WTC11 (cell line): ENCODE results near the gene MGAT4D. TPM values are rescaled to one million over a fixed set of nuclear protein-coding genes. Genes with fewer than 3 reads are reported as not detected.

Source experiments
- ATAC-seq: fragments of 200-7000 bp; cut with Tn5 transposase; 2 replicates; pipeline ENCODE4 v1.10.0; 2021; ENCODE audit warnings: mild to moderate bottlenecking, moderate library complexity
- CTCF ChIA-PET: fragments of 300-600 bp; sonication (Branson Sonifier 250); formaldehyde crosslinking; loops from one replicate; lab custom pipeline; 2021; ENCODE audit warnings: antibody characterized with exemption; lab: Charles Lee
- POLR2A ChIA-PET: fragments of 350-600 bp; sonication (Branson Sonifier 250); formaldehyde crosslinking; loops from one replicate; lab custom pipeline; 2021; ENCODE audit warnings: antibody characterized with exemption; lab: Charles Lee
- DNase-seq: peaks from one replicate; pipeline ENCODE4 v3.0.0; 2021; ENCODE audit warnings: low spot score
- H3K27ac Mint-ChIP-seq: 2 replicates; pipeline ENCODE4 v1.8.0; 2021; ENCODE audit warnings: mixed read lengths
- H3K27me3 Mint-ChIP-seq: 2 replicates; pipeline ENCODE4 v1.8.0; 2021; ENCODE audit warnings: low read depth, mild to moderate bottlenecking, moderate library complexity, mixed read lengths
- H3K36me3 Mint-ChIP-seq: 2 replicates; pipeline ENCODE4 v1.8.0; 2021; ENCODE audit warnings: mixed read lengths
- H3K4me1 Mint-ChIP-seq: 2 replicates; pipeline ENCODE4 v1.8.0; 2022; ENCODE audit warnings: mixed read lengths
- H3K4me3 Mint-ChIP-seq: 2 replicates; pipeline ENCODE4 v1.8.0; 2021; ENCODE audit warnings: mild to moderate bottlenecking, moderate library complexity, mixed read lengths
- H3K9me3 Mint-ChIP-seq: 2 replicates; pipeline ENCODE4 v1.8.0; 2021; ENCODE audit warnings: mixed read lengths
- CTCF ChIP-seq: fragments of 200-600 bp; IDR thresholded peaks from 2 replicates; pipeline ENCODE4 v1.8.0; 2022; ENCODE audit warnings: antibody characterized with exemption
- ELF4 ChIP-seq: sonication (generic); formaldehyde crosslinking; IDR thresholded peaks from 2 replicates; pipeline ENCODE4 v1.8.1; 2022; ENCODE audit warnings: low read depth, mild to moderate bottlenecking, moderate library complexity, missing genetic modification reagents
- ERG ChIP-seq: fragments of 250-450 bp; sonication (Bioruptor Pico); IDR thresholded peaks from 2 replicates; pipeline ENCODE4 v1.8.0; 2021; ENCODE audit warnings: mild to moderate bottlenecking
- FOXP1 ChIP-seq: sonication (generic); formaldehyde crosslinking; IDR thresholded peaks from 2 replicates; pipeline ENCODE4 v1.8.0; 2022; ENCODE audit warnings: missing genetic modification reagents, mild to moderate bottlenecking, moderate library complexity, borderline replicate concordance
- MXD4 ChIP-seq: fragments of 250-450 bp; sonication (Bioruptor Pico); IDR thresholded peaks from 2 replicates; pipeline ENCODE4 v1.8.0; 2021; ENCODE audit warnings: mild to moderate bottlenecking, moderate library complexity, borderline replicate concordance
- MYBL2 ChIP-seq: sonication (generic); formaldehyde crosslinking; IDR thresholded peaks from 2 replicates; pipeline ENCODE4 v1.8.1; 2023; ENCODE audit warnings: mild to moderate bottlenecking, moderate library complexity, missing genetic modification reagents
- NFE2L1 ChIP-seq: sonication (generic); formaldehyde crosslinking; IDR thresholded peaks from 2 replicates; pipeline ENCODE4 v1.8.1; 2023; ENCODE audit warnings: missing genetic modification reagents
- NFYB ChIP-seq: sonication (generic); formaldehyde crosslinking; conservative IDR thresholded peaks from 2 replicates; pipeline ENCODE4 v1.8.0; 2022; ENCODE audit warnings: low read depth, missing genetic modification reagents
- OVOL2 ChIP-seq: fragments of 250-450 bp; sonication (Bioruptor Pico); IDR thresholded peaks from 2 replicates; pipeline ENCODE4 v1.9.0; 2021; ENCODE audit warnings: mild to moderate bottlenecking, borderline replicate concordance
- ZBTB43 ChIP-seq: sonication (generic); formaldehyde crosslinking; IDR thresholded peaks from 2 replicates; pipeline ENCODE4 v1.8.1; 2023; ENCODE audit warnings: mild to moderate bottlenecking, missing genetic modification reagents
- ZNF121 ChIP-seq: sonication (generic); formaldehyde crosslinking; IDR thresholded peaks from 2 replicates; pipeline ENCODE4 v1.8.0; 2023; ENCODE audit warnings: missing genetic modification reagents
- ZNF138 ChIP-seq: sonication (generic); formaldehyde crosslinking; conservative IDR thresholded peaks from 2 replicates; pipeline ENCODE4 v1.8.1; 2022; ENCODE audit warnings: mild to moderate bottlenecking, moderate library complexity, missing genetic modification reagents
- ZNF317 ChIP-seq: sonication (generic); formaldehyde crosslinking; IDR thresholded peaks from 2 replicates; pipeline ENCODE4 v1.8.1; 2023; ENCODE audit warnings: low read depth, mild to moderate bottlenecking, moderate library complexity, missing genetic modification reagents, borderline replicate concordance
- ZNF416 ChIP-seq: fragments of 250-450 bp; sonication (Bioruptor Pico); IDR thresholded peaks from 2 replicates; pipeline ENCODE4 v1.9.0; 2021; ENCODE audit warnings: mild to moderate bottlenecking, inconsistent platforms
- total RNA-seq: library from RNA; stranded (reverse); gene quantifications from 3 replicates; pipeline ENCODE4 v1.2.3, GENCODE V29; 2021
- TF ChIP-seq, protein P1 (sequence below): fragments of 250-450 bp; sonication (Bioruptor Pico); conservative IDR thresholded peaks from 2 replicates; pipeline ENCODE4 v1.9.0; 2021; ENCODE audit warnings: mild to moderate bottlenecking
- TF ChIP-seq, protein P2 (sequence below): sonication (generic); formaldehyde crosslinking; IDR thresholded peaks from 2 replicates; pipeline ENCODE4 v1.8.1; 2023; ENCODE audit warnings: mild to moderate bottlenecking, missing genetic modification reagents, borderline replicate concordance
- TF ChIP-seq, protein P3 (sequence below): fragments of 250-450 bp; sonication (Bioruptor Pico); IDR thresholded peaks from 2 replicates; pipeline ENCODE4 v1.9.0; 2021; ENCODE audit warnings: mild to moderate bottlenecking, borderline replicate concordance
- TF ChIP-seq, protein P4 (sequence below): sonication (generic); formaldehyde crosslinking; IDR thresholded peaks from 2 replicates; pipeline ENCODE4 v1.8.1; 2023; ENCODE audit warnings: mild to moderate bottlenecking, missing genetic modification reagents, moderate library complexity
- TF ChIP-seq, protein P5 (sequence below): sonication (generic); formaldehyde crosslinking; IDR thresholded peaks from 2 replicates; pipeline ENCODE4 v1.8.1; 2022; ENCODE audit warnings: low read depth, mild to moderate bottlenecking, moderate library complexity, missing genetic modification reagents, borderline replicate concordance

The MGAT4D gene
- total RNA-seq, 1 experiment from 2014 or later, result not detected

- ChIA-PET CTCF (interaction anchor here (0.8 to 1.5 kb wide), 9 partner anchors 8 to 330 kb away, joined by 3 to 14 read pairs (median 6); partner anchors contain the start of genes CLGN, MGAT4D, SCOC and TBC1D9), POLR2A (interaction anchor here (0.9 to 1.1 kb wide), 2 partner anchors 42 to 150 kb away, joined by 4 read pairs; partner anchors contain the start of gene SCOC)
- DNase-seq (no peak), ATAC-seq (no peak)
- Mint-ChIP-seq H3K4me3 (peak overlapping the region; percentile 86), H3K4me1 (peaks cover 9% of the 10 kb centered on the region), H3K36me3 (peaks cover 12% of the 10 kb centered on the region), H3K27me3 (peaks cover 28% of the 10 kb centered on the region), H3K27ac (no peak overlapping the region), H3K9me3 (peaks cover 4% of the 10 kb centered on the region; the same call in 1 of the 2 replicates)
- TF ChIP-seq NFYB (CRISPR knock-in tag) (no peak), ZNF121 (CRISPR knock-in tag) (no peak), ZNF138 (CRISPR knock-in tag) (no peak), ZNF317 (CRISPR knock-in tag) (no peak), ELF4 (CRISPR knock-in tag) (no peak), MYBL2 (CRISPR knock-in tag) (no peak), OVOL2 (CRISPR knock-in tag) (no peak), ERG (no peak), CTCF (no peak), ZNF416 (CRISPR knock-in tag) (no peak), NFE2L1 (CRISPR knock-in tag) (no peak), FOXP1 (no peak), MXD4 (CRISPR knock-in tag) (no peak), ZBTB43 (CRISPR knock-in tag) (no peak)
- TF ChIP-seq, protein P1, sequence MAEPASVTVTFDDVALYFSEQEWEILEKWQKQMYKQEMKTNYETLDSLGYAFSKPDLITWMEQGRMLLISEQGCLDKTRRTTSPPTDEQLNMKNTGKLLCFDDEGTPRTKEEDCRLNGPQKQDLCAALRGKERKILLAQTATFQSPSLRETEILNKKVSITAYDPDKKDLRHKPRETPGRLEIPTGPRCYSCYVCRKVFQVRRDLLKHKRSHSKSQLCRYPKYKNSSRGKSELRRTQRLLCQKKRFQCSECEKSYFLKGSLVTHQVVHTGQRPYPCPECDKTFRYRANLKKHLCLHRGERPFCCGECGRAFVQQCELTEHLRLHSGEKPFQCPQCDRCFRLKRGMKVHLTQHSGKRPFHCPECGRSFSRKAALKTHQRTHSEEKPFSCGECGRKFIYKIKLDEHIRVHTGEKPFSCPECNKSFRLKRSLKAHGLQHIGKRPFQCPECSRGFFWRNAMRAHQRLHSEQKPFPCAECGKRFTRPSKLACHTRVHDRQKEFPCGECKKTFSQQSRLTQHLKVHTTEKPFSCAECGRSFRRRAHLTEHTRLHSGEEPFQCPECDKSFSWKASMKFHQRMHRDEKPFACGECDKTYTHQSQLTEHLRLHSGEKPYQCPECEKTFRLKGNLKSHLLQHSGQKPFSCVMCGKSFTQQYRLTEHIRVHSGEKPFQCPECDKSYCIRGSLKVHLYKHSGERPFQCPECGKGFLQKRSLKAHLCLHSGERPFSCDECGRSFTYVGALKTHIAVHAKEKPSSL (CRISPR knock-in tag), result no peak
- TF ChIP-seq, protein P2, sequence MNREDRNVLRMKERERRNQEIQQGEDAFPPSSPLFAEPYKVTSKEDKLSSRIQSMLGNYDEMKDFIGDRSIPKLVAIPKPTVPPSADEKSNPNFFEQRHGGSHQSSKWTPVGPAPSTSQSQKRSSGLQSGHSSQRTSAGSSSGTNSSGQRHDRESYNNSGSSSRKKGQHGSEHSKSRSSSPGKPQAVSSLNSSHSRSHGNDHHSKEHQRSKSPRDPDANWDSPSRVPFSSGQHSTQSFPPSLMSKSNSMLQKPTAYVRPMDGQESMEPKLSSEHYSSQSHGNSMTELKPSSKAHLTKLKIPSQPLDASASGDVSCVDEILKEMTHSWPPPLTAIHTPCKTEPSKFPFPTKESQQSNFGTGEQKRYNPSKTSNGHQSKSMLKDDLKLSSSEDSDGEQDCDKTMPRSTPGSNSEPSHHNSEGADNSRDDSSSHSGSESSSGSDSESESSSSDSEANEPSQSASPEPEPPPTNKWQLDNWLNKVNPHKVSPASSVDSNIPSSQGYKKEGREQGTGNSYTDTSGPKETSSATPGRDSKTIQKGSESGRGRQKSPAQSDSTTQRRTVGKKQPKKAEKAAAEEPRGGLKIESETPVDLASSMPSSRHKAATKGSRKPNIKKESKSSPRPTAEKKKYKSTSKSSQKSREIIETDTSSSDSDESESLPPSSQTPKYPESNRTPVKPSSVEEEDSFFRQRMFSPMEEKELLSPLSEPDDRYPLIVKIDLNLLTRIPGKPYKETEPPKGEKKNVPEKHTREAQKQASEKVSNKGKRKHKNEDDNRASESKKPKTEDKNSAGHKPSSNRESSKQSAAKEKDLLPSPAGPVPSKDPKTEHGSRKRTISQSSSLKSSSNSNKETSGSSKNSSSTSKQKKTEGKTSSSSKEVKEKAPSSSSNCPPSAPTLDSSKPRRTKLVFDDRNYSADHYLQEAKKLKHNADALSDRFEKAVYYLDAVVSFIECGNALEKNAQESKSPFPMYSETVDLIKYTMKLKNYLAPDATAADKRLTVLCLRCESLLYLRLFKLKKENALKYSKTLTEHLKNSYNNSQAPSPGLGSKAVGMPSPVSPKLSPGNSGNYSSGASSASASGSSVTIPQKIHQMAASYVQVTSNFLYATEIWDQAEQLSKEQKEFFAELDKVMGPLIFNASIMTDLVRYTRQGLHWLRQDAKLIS, result no peak
- TF ChIP-seq, protein P3, sequence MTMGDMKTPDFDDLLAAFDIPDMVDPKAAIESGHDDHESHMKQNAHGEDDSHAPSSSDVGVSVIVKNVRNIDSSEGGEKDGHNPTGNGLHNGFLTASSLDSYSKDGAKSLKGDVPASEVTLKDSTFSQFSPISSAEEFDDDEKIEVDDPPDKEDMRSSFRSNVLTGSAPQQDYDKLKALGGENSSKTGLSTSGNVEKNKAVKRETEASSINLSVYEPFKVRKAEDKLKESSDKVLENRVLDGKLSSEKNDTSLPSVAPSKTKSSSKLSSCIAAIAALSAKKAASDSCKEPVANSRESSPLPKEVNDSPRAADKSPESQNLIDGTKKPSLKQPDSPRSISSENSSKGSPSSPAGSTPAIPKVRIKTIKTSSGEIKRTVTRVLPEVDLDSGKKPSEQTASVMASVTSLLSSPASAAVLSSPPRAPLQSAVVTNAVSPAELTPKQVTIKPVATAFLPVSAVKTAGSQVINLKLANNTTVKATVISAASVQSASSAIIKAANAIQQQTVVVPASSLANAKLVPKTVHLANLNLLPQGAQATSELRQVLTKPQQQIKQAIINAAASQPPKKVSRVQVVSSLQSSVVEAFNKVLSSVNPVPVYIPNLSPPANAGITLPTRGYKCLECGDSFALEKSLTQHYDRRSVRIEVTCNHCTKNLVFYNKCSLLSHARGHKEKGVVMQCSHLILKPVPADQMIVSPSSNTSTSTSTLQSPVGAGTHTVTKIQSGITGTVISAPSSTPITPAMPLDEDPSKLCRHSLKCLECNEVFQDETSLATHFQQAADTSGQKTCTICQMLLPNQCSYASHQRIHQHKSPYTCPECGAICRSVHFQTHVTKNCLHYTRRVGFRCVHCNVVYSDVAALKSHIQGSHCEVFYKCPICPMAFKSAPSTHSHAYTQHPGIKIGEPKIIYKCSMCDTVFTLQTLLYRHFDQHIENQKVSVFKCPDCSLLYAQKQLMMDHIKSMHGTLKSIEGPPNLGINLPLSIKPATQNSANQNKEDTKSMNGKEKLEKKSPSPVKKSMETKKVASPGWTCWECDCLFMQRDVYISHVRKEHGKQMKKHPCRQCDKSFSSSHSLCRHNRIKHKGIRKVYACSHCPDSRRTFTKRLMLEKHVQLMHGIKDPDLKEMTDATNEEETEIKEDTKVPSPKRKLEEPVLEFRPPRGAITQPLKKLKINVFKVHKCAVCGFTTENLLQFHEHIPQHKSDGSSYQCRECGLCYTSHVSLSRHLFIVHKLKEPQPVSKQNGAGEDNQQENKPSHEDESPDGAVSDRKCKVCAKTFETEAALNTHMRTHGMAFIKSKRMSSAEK (CRISPR knock-in tag), result no peak
- TF ChIP-seq, protein P4, sequence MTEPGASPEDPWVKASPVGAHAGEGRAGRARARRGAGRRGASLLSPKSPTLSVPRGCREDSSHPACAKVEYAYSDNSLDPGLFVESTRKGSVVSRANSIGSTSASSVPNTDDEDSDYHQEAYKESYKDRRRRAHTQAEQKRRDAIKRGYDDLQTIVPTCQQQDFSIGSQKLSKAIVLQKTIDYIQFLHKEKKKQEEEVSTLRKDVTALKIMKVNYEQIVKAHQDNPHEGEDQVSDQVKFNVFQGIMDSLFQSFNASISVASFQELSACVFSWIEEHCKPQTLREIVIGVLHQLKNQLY (CRISPR knock-in tag), result no peak
- TF ChIP-seq, protein P5, sequence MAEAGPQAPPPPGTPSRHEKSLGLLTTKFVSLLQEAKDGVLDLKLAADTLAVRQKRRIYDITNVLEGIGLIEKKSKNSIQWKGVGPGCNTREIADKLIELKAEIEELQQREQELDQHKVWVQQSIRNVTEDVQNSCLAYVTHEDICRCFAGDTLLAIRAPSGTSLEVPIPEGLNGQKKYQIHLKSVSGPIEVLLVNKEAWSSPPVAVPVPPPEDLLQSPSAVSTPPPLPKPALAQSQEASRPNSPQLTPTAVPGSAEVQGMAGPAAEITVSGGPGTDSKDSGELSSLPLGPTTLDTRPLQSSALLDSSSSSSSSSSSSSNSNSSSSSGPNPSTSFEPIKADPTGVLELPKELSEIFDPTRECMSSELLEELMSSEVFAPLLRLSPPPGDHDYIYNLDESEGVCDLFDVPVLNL (CRISPR knock-in tag), result no peak
Observed at GRCh38 chr4:140523370-140523856, 25.3 kb upstream of the MGAT4D start.
